ENCODE measurements around the gene CCDC87.
"Not testable (repeated sequence)": the region's sequence is repeated elsewhere in the genome, so short reads cannot be mapped to it uniquely, and the experiment has no call there.

Gene CCDC87

GRCh38 chr11:66592457-66593302, at the start of gene CCDC87, which contains the start of gene CCS:
Gene CCDC87 (minus strand): TSS chr11:66593063. CDS start chr11:66593015, 48 bp downstream.
Gene CCS (plus strand): TSS chr11:66593185. CDS start chr11:66593262, 77 bp downstream.
- peak; percentile 97 for DNase-seq

GRCh38 chr11:66641834-66642233, 49.0 kb upstream of the CCDC87 start:
- no peak for DNase-seq

- not testable (repeated sequence) for DNase-seq
Observed at GRCh38 chr11:66639814-66640340, 47.0 kb upstream of the CCDC87 start.

GRCh38 chr11:66639066-66639813, 46.4 kb upstream of the CCDC87 start:
- DNase-seq, result no peak

- peak; percentile 91 to 93 for DNase-seq
Observed at GRCh38 chr11:66638177-66639065, 45.6 kb upstream of the CCDC87 start, which contains the start of gene RBM4. Gene RBM4 (plus strand): TSS chr11:66638703. CDS start chr11:66639712, 1,009 bp downstream.

GRCh38 chr11:66637557-66638176, 44.8 kb upstream of the CCDC87 start:
- no peak for DNase-seq

- DNase-seq, result no peak
Observed at GRCh38 chr11:66636411-66636810, 43.5 kb upstream of the CCDC87 start.

GRCh38 chr11:66632952-66633351, 40.1 kb upstream of the CCDC87 start:
- no peak for DNase-seq

- no peak for DNase-seq
Observed at GRCh38 chr11:66631883-66632282, 39.0 kb upstream of the CCDC87 start.

- no peak for DNase-seq
Observed at GRCh38 chr11:66629356-66629755, 36.5 kb upstream of the CCDC87 start.

GRCh38 chr11:66628061-66628603, 35.3 kb upstream of the CCDC87 start:
- no peak for DNase-seq

- DNase-seq, result no peak
Observed at GRCh38 chr11:66626926-66627325, 34.1 kb upstream of the CCDC87 start.

- DNase-seq, result no peak
Observed at GRCh38 chr11:66626382-66626781, 33.5 kb upstream of the CCDC87 start.

- DNase-seq, result no peak
Observed at GRCh38 chr11:66625752-66626149, 32.9 kb upstream of the CCDC87 start.

GRCh38 chr11:66625041-66625751, 32.3 kb upstream of the CCDC87 start:
- DNase-seq, result no peak

- no peak for DNase-seq
Observed at GRCh38 chr11:66624450-66624849, 31.6 kb upstream of the CCDC87 start.

- no peak for DNase-seq
Observed at GRCh38 chr11:66619080-66619554, 26.3 kb upstream of the CCDC87 start.

GRCh38 chr11:66617155-66617834, 24.4 kb upstream of the CCDC87 start:
- DNase-seq, result no peak

GRCh38 chr11:66616379-66617154, 23.7 kb upstream of the CCDC87 start, which contains the start of gene RBM14:
Gene RBM14 (plus strand): TSS chr11:66616630. CDS start chr11:66616721, 91 bp downstream.
- DNase-seq, result peak; percentile 94 to 95

Measured in stimulated activated CD4-positive, alpha-beta T cell treated with anti-CD3 and anti-CD28 coated beads, Interleukin-2, amount 100 ng/mL, for 48 hours (primary cell).